Chondrocyte (in vitro differentiated cells): ENCODE measurements around the gene BRICD5. TPM values are rescaled to one million over a fixed set of nuclear protein-coding genes. Genes with fewer than 3 reads are reported as not detected.

Experiments used
- DNase-seq: peaks from one replicate; pipeline ENCODE4 v3.0.0; 2021; ENCODE audit warnings: mixed read lengths, low spot score
- H3K27ac Mint-ChIP-seq: one replicate; pipeline ENCODE4 v1.8.0; 2021; ENCODE audit warnings: mild to moderate bottlenecking, moderate library complexity, mixed read lengths; ENCODE audit not compliant: unreplicated experiment
- H3K27me3 Mint-ChIP-seq: 2 replicates; pipeline ENCODE4 v1.8.0; 2021; ENCODE audit warnings: low read depth, mixed read lengths
- H3K36me3 Mint-ChIP-seq: 2 replicates; pipeline ENCODE4 v1.8.0; 2021; ENCODE audit warnings: low read depth, mixed read lengths
- H3K4me1 Mint-ChIP-seq: 2 replicates; pipeline ENCODE4 v1.8.0; 2021; ENCODE audit warnings: low read depth, mild to moderate bottlenecking, mixed read lengths
- H3K4me3 Mint-ChIP-seq: one replicate; pipeline ENCODE4 v1.8.0; 2021; ENCODE audit warnings: mild to moderate bottlenecking, moderate library complexity, mixed read lengths; ENCODE audit not compliant: unreplicated experiment
- H3K9me3 Mint-ChIP-seq: 2 replicates; pipeline ENCODE4 v1.8.0; 2021; ENCODE audit warnings: low read depth, mixed read lengths
- total RNA-seq: library from RNA; stranded (reverse); gene quantifications from 3 replicates; pipeline ENCODE4 v1.2.1, GENCODE V29; 2021
- TF ChIP-seq, protein P1 (sequence below): fragments of 200-600 bp; sonication (generic); IDR thresholded peaks from 2 replicates; pipeline ENCODE4 v1.5.0; 2021; ENCODE audit warnings: antibody characterized with exemption, mild to moderate bottlenecking, moderate library complexity

Gene BRICD5
- total RNA-seq, 1 donor from 2014 or later = 5.4 TPM

DNA sequence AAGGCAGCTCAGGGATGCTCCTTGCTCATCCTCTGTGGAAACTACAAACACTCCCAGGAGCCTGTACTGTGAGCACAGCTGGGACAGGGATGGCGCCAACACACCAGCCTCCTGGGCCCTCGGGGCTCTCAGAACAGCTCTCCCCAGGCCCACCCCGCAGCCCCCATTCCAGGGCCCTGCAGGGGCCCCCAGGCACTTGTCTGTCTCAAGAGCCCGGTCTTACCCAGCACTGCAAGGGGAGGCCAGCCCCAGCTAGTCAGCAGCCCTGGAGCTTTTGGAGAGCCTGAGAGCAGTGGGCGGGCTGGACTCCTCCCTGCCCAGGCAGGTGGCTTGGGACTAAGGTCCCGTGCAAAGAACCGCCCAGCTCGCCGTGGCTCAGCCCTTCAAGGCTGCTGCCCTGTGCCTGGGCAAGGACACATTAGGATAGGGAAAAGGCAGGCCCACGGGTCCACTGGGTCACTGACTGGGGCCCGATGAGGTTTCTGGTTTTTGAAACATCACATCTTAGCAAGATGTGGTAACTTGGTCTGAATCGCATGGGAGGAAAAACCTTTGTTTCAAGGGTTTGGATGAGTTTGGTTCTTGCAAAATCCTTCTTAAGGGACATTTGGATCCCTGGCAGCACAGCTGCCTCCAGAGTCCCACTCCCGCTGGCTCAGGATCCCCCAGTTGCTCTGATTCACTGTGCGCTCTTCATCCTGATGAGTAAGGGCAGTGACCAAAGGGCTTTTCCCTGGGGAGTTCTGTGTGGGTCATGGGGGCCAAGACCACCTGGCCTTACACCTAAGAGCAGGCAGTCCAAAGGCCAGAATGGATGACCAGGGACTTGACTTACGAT, 28.4 kb upstream of the BRICD5 start:
- no peak overlapping the region for H3K4me3 Mint-ChIP-seq
- TF ChIP-seq, protein P1, sequence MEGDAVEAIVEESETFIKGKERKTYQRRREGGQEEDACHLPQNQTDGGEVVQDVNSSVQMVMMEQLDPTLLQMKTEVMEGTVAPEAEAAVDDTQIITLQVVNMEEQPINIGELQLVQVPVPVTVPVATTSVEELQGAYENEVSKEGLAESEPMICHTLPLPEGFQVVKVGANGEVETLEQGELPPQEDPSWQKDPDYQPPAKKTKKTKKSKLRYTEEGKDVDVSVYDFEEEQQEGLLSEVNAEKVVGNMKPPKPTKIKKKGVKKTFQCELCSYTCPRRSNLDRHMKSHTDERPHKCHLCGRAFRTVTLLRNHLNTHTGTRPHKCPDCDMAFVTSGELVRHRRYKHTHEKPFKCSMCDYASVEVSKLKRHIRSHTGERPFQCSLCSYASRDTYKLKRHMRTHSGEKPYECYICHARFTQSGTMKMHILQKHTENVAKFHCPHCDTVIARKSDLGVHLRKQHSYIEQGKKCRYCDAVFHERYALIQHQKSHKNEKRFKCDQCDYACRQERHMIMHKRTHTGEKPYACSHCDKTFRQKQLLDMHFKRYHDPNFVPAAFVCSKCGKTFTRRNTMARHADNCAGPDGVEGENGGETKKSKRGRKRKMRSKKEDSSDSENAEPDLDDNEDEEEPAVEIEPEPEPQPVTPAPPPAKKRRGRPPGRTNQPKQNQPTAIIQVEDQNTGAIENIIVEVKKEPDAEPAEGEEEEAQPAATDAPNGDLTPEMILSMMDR = no peak
- no peaks in the 10 kb centered on the region for H3K4me1 Mint-ChIP-seq
- peaks cover 5% of the 10 kb centered on the region for H3K36me3 Mint-ChIP-seq
- no peaks in the 10 kb centered on the region for H3K27me3 Mint-ChIP-seq
- H3K27ac Mint-ChIP-seq = no peak overlapping the region
- no peak for DNase-seq
- no peaks in the 10 kb centered on the region for H3K9me3 Mint-ChIP-seq

GRCh38 chr16:2238150-2238837, 27.6 kb upstream of the BRICD5 start:
- Mint-ChIP-seq H3K27me3 (no peaks in the 10 kb centered on the region), H3K27ac (no peak overlapping the region), H3K4me3 (no peak overlapping the region), H3K36me3 (peaks cover 8% of the 10 kb centered on the region), H3K4me1 (no peaks in the 10 kb centered on the region), H3K9me3 (no peaks in the 10 kb centered on the region)
- no peak for DNase-seq
- TF ChIP-seq, protein P1 = no peak

- no peak for DNase-seq
- H3K9me3 Mint-ChIP-seq = no peaks in the 10 kb centered on the region
- TF ChIP-seq, protein P1 = no peak
- H3K27ac Mint-ChIP-seq = no peak overlapping the region
- H3K4me1 Mint-ChIP-seq = no peaks in the 10 kb centered on the region
- peaks cover 8% of the 10 kb centered on the region for H3K36me3 Mint-ChIP-seq
- no peak overlapping the region for H3K4me3 Mint-ChIP-seq
- no peaks in the 10 kb centered on the region for H3K27me3 Mint-ChIP-seq
Observed at GRCh38 chr16:2237493-2238149, 27.0 kb upstream of the BRICD5 start.

DNA sequence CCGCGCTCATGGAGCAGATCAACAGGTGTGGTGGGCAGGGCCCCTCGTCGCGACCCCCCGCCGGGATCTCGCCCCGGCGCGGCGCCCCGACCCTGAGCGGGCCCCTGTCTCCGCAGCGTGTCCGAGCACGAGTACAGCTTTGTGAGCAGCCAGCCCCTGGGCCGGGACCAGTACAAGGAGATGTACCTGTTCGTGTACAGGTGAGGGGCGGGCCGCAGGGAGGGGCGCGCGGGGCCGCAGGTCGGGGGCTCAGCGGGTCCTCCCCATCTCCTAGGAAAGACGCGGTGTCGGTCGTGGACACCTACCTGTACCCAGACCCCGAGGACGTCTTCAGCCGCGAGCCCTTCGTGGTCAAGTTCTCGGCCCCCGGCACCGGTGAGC, 26.4 kb upstream of the BRICD5 start:
- TF ChIP-seq, protein P1 = no peak
- Mint-ChIP-seq H3K9me3 (no peaks in the 10 kb centered on the region), H3K27ac (no peak overlapping the region), H3K4me3 (no peak overlapping the region), H3K36me3 (peaks cover 5% of the 10 kb centered on the region), H3K27me3 (no peaks in the 10 kb centered on the region), H3K4me1 (no peaks in the 10 kb centered on the region)
- DNase-seq = no peak
